Adrenal gland (tissue), 5 donors: ENCODE measurements around the gene MAP2K7.

Source experiments
- POLR2A ChIP-seq, 2 donors: fragments of 450-650 bp; IDR thresholded peaks; one replicate each; pipeline ENCODE4 v1.6.1; 2017; ENCODE audit warnings: antibody characterized with exemption in 2 of 2, mild to moderate bottlenecking in 2 of 2, moderate library complexity in 1 of 2
- TF ChIP-seq, protein P1 (sequence below), 6 experiments: fragments of 450-650 bp in 4 of 6; fragments of 200-600 bp in 2 of 6; sonication (generic) in 1 of 6; IDR thresholded peaks; 1 replicate in 5 of 6; 2 replicates in 1 of 6; pipeline versions ENCODE4 v1.5.1 to v1.8.0; 2016 to 2021; ENCODE audit warnings: antibody characterized with exemption in 6 of 6, mild to moderate bottlenecking in 2 of 6, moderate library complexity in 1 of 6
- donor health status: DM: no; HTN: no; CAD: no.

DNA sequence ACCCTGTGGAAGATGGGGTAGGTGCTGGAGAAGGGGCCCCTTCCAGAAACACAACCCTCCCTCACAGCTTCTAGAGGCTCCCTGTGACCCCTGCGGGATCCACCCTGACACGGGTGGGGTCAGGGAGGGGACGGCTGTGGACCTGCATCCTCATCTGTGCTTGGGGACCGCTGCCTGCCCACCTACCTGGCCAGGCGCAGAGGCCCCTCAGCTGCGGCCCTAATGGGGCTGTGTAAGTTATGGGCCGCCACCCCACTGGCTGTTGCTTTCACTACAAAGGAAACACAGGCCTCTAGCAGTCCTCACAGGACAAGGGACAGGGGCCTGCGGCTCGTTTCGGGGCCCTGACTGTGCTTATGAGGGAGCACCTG lies 29.2 kb downstream of the MAP2K7 start:
- TF ChIP-seq, protein P1, sequence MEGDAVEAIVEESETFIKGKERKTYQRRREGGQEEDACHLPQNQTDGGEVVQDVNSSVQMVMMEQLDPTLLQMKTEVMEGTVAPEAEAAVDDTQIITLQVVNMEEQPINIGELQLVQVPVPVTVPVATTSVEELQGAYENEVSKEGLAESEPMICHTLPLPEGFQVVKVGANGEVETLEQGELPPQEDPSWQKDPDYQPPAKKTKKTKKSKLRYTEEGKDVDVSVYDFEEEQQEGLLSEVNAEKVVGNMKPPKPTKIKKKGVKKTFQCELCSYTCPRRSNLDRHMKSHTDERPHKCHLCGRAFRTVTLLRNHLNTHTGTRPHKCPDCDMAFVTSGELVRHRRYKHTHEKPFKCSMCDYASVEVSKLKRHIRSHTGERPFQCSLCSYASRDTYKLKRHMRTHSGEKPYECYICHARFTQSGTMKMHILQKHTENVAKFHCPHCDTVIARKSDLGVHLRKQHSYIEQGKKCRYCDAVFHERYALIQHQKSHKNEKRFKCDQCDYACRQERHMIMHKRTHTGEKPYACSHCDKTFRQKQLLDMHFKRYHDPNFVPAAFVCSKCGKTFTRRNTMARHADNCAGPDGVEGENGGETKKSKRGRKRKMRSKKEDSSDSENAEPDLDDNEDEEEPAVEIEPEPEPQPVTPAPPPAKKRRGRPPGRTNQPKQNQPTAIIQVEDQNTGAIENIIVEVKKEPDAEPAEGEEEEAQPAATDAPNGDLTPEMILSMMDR (IDR thresholded peaks at IDR 0.05): no peak
- TF ChIP-seq POLR2A (IDR thresholded peaks at IDR 0.05): no peak
